Astrocyte (in vitro differentiated cells and primary cell): ENCODE results near the gene PKD1.

ENCODE experiments used
- CTCF ChIP-seq: IDR thresholded peaks from 2 replicates; pipeline ENCODE4 v1.5.1; 2011; ENCODE audit warnings: low read depth, mild to moderate bottlenecking, inconsistent platforms, low read length, moderate library complexity; ENCODE audit not compliant: insufficient read depth
- EZH2 ChIP-seq: IDR thresholded peaks from 2 replicates; pipeline ENCODE4 v1.6.1; 2012; ENCODE audit warnings: mild to moderate bottlenecking, low read length, inconsistent platforms; ENCODE audit not compliant: insufficient read depth

GRCh38 chr16:2092256-2092620 is 43.5 kb downstream of the PKD1 start:
- no peak for TF ChIP-seq CTCF
- no peak for TF ChIP-seq EZH2
